ENCODE data around the gene RIMBP2.

DNA sequence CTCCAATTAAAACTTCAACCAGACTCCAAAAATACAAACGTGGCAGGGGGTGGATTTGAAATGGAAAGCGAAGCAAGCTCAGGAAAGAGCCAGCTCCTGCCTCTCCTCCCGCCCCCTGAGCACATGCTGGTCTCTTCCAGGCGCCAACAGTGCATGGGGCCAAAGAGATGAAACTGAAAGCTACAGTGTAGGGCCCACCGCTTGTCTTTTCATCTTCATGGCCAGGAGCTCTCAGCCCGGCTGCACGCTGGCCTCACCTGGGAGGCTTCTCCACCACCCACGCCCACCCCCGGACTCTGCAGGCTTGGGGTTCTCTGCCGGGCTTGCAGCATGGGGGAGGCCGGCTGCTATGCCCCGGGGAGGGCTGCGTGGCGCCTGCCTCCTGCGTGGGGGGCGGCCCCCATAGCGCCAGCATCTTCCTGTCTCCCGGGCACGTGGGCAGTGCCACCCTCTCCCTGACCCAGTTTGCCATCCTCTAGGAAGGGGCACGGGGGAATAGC is 2.0 kb downstream of the RIMBP2 start:
- TF ChIP-seq, protein P1, sequence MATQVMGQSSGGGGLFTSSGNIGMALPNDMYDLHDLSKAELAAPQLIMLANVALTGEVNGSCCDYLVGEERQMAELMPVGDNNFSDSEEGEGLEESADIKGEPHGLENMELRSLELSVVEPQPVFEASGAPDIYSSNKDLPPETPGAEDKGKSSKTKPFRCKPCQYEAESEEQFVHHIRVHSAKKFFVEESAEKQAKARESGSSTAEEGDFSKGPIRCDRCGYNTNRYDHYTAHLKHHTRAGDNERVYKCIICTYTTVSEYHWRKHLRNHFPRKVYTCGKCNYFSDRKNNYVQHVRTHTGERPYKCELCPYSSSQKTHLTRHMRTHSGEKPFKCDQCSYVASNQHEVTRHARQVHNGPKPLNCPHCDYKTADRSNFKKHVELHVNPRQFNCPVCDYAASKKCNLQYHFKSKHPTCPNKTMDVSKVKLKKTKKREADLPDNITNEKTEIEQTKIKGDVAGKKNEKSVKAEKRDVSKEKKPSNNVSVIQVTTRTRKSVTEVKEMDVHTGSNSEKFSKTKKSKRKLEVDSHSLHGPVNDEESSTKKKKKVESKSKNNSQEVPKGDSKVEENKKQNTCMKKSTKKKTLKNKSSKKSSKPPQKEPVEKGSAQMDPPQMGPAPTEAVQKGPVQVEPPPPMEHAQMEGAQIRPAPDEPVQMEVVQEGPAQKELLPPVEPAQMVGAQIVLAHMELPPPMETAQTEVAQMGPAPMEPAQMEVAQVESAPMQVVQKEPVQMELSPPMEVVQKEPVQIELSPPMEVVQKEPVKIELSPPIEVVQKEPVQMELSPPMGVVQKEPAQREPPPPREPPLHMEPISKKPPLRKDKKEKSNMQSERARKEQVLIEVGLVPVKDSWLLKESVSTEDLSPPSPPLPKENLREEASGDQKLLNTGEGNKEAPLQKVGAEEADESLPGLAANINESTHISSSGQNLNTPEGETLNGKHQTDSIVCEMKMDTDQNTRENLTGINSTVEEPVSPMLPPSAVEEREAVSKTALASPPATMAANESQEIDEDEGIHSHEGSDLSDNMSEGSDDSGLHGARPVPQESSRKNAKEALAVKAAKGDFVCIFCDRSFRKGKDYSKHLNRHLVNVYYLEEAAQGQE (IDR thresholded peaks at IDR 0.05; ENCODE audit: insufficient read depth in 1 of 2, low read depth in 2 of 2, low read length in 2 of 2), result no peak
- TF ChIP-seq TAF1 (IDR thresholded peaks at IDR 0.05; ENCODE audit: borderline replicate concordance, insufficient read depth, low read length) (no peak), SIN3A (IDR thresholded peaks at IDR 0.05; ENCODE audit: borderline replicate concordance, insufficient read depth, low read length) (no peak)

Data from PFSK-1 (cell line).